ENCODE measurements around the gene CDAN1.
"Not testable (repeated sequence)": the region's sequence is repeated elsewhere in the genome, so short reads cannot be mapped to it uniquely, and the experiment has no call there.

The CDAN1 gene, protein sequence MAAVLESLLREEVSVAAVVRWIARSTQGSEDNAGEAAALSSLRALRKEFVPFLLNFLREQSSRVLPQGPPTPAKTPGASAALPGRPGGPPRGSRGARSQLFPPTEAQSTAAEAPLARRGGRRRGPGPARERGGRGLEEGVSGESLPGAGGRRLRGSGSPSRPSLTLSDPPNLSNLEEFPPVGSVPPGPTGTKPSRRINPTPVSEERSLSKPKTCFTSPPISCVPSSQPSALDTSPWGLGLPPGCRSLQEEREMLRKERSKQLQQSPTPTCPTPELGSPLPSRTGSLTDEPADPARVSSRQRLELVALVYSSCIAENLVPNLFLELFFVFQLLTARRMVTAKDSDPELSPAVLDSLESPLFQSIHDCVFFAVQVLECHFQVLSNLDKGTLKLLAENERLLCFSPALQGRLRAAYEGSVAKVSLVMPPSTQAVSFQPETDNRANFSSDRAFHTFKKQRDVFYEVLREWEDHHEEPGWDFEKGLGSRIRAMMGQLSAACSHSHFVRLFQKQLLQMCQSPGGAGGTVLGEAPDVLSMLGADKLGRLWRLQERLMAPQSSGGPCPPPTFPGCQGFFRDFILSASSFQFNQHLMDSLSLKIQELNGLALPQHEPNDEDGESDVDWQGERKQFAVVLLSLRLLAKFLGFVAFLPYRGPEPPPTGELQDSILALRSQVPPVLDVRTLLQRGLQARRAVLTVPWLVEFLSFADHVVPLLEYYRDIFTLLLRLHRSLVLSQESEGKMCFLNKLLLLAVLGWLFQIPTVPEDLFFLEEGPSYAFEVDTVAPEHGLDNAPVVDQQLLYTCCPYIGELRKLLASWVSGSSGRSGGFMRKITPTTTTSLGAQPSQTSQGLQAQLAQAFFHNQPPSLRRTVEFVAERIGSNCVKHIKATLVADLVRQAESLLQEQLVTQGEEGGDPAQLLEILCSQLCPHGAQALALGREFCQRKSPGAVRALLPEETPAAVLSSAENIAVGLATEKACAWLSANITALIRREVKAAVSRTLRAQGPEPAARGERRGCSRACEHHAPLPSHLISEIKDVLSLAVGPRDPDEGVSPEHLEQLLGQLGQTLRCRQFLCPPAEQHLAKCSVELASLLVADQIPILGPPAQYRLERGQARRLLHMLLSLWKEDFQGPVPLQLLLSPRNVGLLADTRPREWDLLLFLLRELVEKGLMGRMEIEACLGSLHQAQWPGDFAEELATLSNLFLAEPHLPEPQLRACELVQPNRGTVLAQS

GRCh38 chr15:42736793-42737528 lies at the start of gene CDAN1:
Gene CDAN1 (minus strand): TSS chr15:42737128. CDS start chr15:42737102, 26 bp downstream.
- peak; percentile 80 to 94 for DNase-seq (ENCODE audit: low read depth in 2 of 2)

- DNase-seq (ENCODE audit: low read depth in 2 of 2): no peak
Measured at GRCh38 chr15:42785569-42785968, 48.6 kb upstream of the CDAN1 start.

DNA sequence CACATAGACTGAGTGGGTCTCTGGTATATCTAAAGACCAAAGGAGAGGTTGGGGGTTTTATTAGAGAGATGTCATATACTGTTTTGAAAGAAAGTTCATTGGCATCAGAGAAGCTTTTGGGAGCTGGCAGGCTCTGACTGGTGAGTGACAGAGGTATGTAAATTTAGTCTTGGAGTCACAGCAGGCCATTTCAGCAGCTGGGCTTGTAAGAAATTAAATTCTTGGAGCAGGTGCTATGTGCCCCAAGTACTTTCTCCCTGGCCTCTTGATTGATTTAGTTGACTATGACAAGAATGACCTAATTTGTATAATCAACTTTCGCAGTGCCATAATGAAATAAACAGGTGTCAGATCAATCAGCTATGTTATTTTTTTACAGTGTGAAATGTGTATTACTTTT lies 47.8 kb upstream of the CDAN1 start:
- no peak for DNase-seq (ENCODE audit: low read depth in 2 of 2)

DNA sequence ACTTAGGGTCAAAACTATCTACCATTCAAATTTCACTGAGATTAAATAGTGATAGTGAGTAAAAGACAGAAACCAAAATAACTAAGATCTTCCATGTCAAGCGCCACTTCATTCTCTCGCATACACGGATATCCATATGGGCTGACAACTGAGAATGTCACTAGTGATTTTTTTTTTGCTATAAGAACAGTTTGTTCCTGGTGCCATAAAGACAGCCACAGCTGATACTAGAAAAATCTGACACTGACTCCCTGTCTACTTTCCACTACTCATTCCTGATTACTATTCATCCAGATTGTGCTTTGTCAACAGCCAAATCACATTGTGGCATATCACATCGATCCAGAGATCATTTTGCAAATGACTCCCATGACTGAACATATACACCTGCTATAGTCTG lies 45.8 kb upstream of the CDAN1 start:
- no peak for DNase-seq (ENCODE audit: low read depth in 2 of 2)

DNA sequence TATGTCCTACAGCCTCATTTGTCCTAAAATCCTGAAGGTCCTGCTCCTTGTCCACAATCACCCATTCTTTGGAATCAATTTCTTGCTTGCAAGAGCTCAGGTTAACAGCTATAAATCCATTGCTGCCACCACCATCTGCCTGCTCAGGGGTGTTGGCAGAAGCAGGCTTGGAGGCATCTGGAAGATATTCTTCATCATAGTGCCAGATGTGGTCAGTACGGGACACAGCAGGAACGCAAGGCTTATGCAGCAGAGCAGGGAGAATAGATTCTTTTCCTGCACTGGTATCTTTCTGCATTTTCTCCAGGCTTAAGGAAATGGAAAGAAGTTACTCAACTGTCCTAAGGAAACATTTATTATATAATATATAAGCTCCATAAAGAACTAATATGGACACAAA lies 38.5 kb upstream of the CDAN1 start:
- no peak for DNase-seq (ENCODE audit: low read depth in 2 of 2)

DNA sequence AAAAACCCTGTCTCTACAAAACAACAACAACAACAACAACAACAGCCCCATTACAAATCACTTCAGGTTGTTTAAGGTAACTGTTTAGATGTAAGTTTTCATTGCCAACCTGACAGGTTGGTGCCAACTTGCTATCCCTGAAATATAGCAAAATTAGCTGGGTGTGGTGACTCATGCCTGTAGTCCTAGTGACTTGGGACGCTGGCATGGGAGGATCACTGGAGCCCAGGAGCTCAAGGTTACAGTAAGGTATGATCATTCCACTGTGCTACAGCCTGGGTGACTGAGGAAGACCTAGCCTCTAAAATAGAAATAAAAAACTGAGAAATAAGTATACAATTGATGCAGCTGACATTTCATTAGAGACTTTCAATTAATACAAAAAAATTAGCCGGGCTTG lies 36.0 kb upstream of the CDAN1 start:
- DNase-seq (ENCODE audit: low read depth in 2 of 2): no peak

GRCh38 chr15:42772144-42772543 lies 35.2 kb upstream of the CDAN1 start:
- no peak for DNase-seq (ENCODE audit: low read depth in 2 of 2)

DNA sequence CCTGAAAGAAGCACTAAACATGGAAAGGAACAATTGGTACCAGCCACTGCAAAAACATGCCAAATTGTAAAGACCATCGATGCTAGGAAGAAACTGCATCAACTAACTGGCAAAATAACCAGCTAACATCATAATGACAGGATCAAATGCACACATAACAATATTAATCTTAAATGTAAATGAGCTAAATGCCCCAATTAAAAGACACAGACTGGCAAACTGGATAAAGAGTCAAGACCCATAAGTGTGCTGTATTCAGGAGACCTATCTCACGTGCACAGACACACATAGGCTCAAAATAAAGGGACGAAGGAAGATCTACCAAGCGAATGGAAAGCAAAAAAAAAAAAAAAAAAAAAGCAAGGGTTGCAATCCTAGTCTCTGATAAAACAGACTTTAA lies 29.2 kb upstream of the CDAN1 start:
- DNase-seq (ENCODE audit: low read depth in 2 of 2): not testable (repeated sequence)

DNA sequence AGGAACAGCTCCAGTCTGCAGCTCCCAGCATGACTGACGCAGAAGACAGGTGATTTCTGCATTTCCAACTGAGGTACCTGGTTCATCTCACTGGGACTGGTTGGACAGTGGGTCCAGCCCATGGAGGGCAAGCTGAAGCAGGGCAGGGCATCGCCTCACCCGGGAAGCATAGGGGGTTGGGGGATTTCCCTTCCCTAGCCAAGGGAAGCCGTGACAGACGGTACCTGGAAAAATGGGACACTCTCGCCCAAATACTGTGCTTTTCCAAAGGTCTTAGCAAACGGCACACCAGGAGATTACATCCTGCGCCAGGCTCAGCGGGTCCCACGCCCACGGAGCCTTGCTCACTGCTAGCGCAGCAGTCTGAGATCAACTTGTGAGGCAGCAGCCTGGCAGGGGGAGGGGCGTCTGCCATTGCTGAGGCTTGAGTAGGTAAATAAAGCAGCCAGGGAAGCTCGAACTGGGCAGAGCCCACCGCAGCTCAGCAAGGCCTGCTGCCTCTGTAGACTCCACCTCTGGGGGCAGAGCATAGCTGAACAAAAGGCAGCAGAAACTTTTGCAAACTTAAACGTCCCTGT lies 27.3 kb upstream of the CDAN1 start:
- DNase-seq (ENCODE audit: low read depth in 2 of 2): not testable (repeated sequence)

DNA sequence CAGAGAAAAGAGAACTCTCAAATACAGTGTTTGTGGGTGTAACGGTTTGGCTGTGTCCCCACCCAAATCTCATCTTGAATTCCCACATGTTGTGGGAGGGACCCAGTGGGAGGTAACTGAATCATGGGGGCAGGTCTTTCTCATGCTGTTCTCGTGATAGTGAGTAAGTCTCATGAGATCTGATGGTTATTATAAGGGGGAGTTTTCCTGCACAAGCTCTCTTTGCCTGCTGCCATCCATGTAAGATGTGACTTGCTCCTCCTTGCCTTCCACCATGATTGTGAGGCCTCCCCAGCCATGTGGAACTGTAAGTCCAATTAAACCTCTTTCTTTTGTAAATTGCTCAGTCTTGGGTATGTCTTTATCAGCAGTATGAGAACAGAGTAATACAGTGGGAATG lies 24.9 kb upstream of the CDAN1 start:
- DNase-seq (ENCODE audit: low read depth in 2 of 2): not testable (repeated sequence)

DNA sequence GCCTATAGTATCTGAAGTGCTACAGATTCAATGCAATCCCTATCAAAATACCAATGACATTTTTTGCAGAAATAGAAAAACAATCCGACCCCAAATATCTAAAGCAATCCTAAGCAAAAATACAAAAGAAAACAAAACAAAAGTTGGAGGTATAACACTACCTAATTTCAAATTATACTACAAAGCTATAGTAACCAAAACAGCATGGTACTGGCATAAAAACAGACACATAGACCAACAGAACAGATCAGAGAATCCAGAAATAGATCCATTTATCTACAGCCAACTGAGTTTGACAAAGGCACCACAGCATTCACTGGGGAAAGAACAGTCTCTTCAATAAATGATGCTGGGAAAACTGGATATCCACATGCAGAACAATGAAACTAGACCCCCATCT lies 23.8 kb upstream of the CDAN1 start:
- DNase-seq (ENCODE audit: low read depth in 2 of 2): no peak

- no peak for DNase-seq (ENCODE audit: low read depth in 2 of 2)
Measured at GRCh38 chr15:42759093-42759492, 22.2 kb upstream of the CDAN1 start.

DNA sequence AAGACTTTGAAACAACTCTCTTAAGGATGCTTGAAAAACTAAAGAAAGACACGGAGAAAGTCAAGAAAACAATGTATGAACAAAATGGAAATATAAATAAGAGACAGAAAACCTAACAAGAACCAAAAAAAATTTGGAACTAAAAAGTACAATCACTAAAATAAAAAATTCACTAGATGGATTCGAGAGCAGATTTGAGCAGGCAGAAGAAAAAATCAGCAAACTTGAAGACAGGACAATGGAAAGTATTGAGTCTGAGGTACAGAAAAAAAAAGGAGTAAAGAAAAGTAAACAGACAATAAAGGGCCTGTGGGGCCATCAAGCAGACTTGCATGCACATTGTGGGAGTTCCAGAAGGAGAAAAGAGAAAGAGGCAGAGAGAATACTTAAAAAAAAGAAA lies 13.4 kb upstream of the CDAN1 start:
- no peak for DNase-seq (ENCODE audit: low read depth in 2 of 2)

DNA sequence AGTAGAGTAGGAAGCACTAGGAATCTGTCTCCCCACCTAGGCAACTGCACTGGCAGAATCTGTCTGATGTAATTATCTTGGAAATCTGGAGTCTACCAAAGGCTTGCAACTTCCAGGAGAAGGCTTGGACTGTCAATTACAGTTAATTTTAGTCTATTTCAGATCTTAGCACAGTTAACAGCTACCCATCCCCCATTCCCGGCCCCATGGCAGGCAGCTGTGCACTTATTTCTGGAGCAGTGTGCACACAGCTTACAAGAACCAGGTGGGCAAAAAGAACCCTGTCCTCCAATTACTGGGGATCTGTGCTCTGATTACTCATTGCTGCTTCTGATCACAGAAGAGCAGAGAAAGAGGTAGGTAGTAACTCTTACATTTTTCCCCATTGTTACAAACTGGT lies 12.3 kb upstream of the CDAN1 start:
- DNase-seq (ENCODE audit: low read depth in 2 of 2): no peak

- no peak for DNase-seq (ENCODE audit: low read depth in 2 of 2)
Measured at GRCh38 chr15:42744195-42744594, 7.3 kb upstream of the CDAN1 start.

- no peak for DNase-seq (ENCODE audit: low read depth in 2 of 2)
Measured at GRCh38 chr15:42742149-42742548, 5.2 kb upstream of the CDAN1 start.

GRCh38 chr15:42741710-42742109 lies 4.8 kb upstream of the CDAN1 start:
- no peak for DNase-seq (ENCODE audit: low read depth in 2 of 2)

- DNase-seq (ENCODE audit: low read depth in 2 of 2): no peak
Measured at GRCh38 chr15:42737529-42738328, 801 bp upstream of the CDAN1 start.

DNA sequence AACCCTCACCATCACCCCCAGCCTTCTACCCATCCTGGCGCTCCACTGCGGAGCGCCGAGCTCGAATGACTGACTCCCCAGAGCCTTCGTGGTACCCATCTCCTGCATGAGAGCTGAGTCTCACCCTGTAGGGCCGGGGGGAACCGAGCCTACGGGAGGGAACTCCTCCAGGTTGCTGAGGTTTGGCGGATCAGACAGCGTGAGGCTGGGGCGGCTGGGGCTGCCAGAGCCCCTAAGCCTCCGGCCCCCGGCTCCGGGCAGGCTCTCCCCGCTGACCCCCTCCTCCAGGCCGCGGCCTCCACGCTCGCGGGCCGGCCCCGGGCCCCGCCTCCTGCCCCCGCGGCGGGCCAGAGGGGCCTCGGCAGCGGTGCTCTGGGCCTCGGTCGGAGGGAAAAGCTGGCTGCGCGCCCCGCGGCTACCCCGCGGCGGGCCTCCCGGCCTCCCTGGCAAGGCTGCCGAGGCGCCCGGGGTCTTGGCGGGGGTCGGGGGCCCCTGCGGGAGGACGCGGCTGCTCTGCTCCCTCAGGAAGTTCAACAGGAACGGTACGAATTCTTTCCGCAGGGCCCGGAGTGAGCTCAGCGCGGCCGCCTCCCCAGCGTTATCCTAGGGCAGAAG lies 643 bp downstream of the CDAN1 start:
- no peak for DNase-seq (ENCODE audit: low read depth in 2 of 2)
